Measurements from ENCODE around the gene RPS6KA2.

Gene RPS6KA2

GRCh38 chr6:166621114-166621540, 5.9 kb downstream of the RPS6KA2 start:
- Histone ChIP-seq H3K27me3 (ENCODE audit: insufficient read depth, low read length) (no peaks in the 10 kb centered on the region), H3K36me3 (ENCODE audit: insufficient read depth, low read length) (peaks cover 36% of the 10 kb centered on the region), H3K4me1 (ENCODE audit: control insufficient read depth, insufficient read depth, low read length, unreplicated experiment) (peaks cover 71% of the 10 kb centered on the region), H3K79me2 (ENCODE audit: control insufficient read depth, insufficient read depth, low read length, unreplicated experiment) (peaks cover 74% of the 10 kb centered on the region), H2AFZ (ENCODE audit: low read length, unreplicated experiment) (no peak overlapping the region), H3K4me3 (ENCODE audit: low read depth, low read length) (peak overlapping the region; percentile 64; the same call in 1 of the 2 replicates), H3K27ac (ENCODE audit: low read depth, low read length) (peak overlapping the region; percentile 100)

- Histone ChIP-seq H3K79me2 (ENCODE audit: control insufficient read depth, insufficient read depth, low read length, unreplicated experiment) (peaks cover 74% of the 10 kb centered on the region), H2AFZ (ENCODE audit: low read length, unreplicated experiment) (peak overlapping the region; percentile 29), H3K36me3 (ENCODE audit: insufficient read depth, low read length) (peaks cover 36% of the 10 kb centered on the region), H3K4me3 (ENCODE audit: low read depth, low read length) (peak overlapping the region; percentile 64), H3K27me3 (ENCODE audit: insufficient read depth, low read length) (no peaks in the 10 kb centered on the region), H3K4me1 (ENCODE audit: control insufficient read depth, insufficient read depth, low read length, unreplicated experiment) (peaks cover 71% of the 10 kb centered on the region), H3K27ac (ENCODE audit: low read depth, low read length) (peak overlapping the region; percentile 100)
Measured at GRCh38 chr6:166620478-166621113, 6.5 kb downstream of the RPS6KA2 start.

GRCh38 chr6:166619912-166620311, 7.1 kb downstream of the RPS6KA2 start:
- H3K27ac ChIP-seq (ENCODE audit: low read depth, low read length), result peak overlapping the region; percentile 100
- H3K27me3 ChIP-seq (ENCODE audit: insufficient read depth, low read length), result no peaks in the 10 kb centered on the region
- H3K36me3 ChIP-seq (ENCODE audit: insufficient read depth, low read length), result peaks cover 36% of the 10 kb centered on the region
- H3K4me1 ChIP-seq (ENCODE audit: control insufficient read depth, insufficient read depth, low read length, unreplicated experiment), result peaks cover 74% of the 10 kb centered on the region
- peak overlapping the region; percentile 64 for H3K4me3 ChIP-seq (ENCODE audit: low read depth, low read length)
- H2AFZ ChIP-seq (ENCODE audit: low read length, unreplicated experiment), result peak overlapping the region; percentile 29
- peaks cover 75% of the 10 kb centered on the region for H3K79me2 ChIP-seq (ENCODE audit: control insufficient read depth, insufficient read depth, low read length, unreplicated experiment)

- peaks cover 36% of the 10 kb centered on the region for H3K36me3 ChIP-seq (ENCODE audit: insufficient read depth, low read length)
- H3K79me2 ChIP-seq (ENCODE audit: control insufficient read depth, insufficient read depth, low read length, unreplicated experiment), result peaks cover 83% of the 10 kb centered on the region
- H3K4me3 ChIP-seq (ENCODE audit: low read depth, low read length), result peak overlapping the region; percentile 7; the same call in 1 of the 2 replicates
- H3K4me1 ChIP-seq (ENCODE audit: control insufficient read depth, insufficient read depth, low read length, unreplicated experiment), result peaks cover 71% of the 10 kb centered on the region
- H2AFZ ChIP-seq (ENCODE audit: low read length, unreplicated experiment), result no peak overlapping the region
- no peaks in the 10 kb centered on the region for H3K27me3 ChIP-seq (ENCODE audit: insufficient read depth, low read length)
- peak overlapping the region; percentile 100 for H3K27ac ChIP-seq (ENCODE audit: low read depth, low read length)
Measured at GRCh38 chr6:166618866-166619761, 7.9 kb downstream of the RPS6KA2 start.

GRCh38 chr6:166618251-166618650, 8.8 kb downstream of the RPS6KA2 start:
- Histone ChIP-seq H3K27me3 (ENCODE audit: insufficient read depth, low read length) (no peaks in the 10 kb centered on the region), H3K4me3 (ENCODE audit: low read depth, low read length) (no peak overlapping the region), H3K4me1 (ENCODE audit: control insufficient read depth, insufficient read depth, low read length, unreplicated experiment) (peaks cover 65% of the 10 kb centered on the region), H3K27ac (ENCODE audit: low read depth, low read length) (peak overlapping the region; percentile 100), H2AFZ (ENCODE audit: low read length, unreplicated experiment) (no peak overlapping the region), H3K36me3 (ENCODE audit: insufficient read depth, low read length) (peaks cover 36% of the 10 kb centered on the region), H3K79me2 (ENCODE audit: control insufficient read depth, insufficient read depth, low read length, unreplicated experiment) (peaks cover 86% of the 10 kb centered on the region)

GRCh38 chr6:166617359-166617758, 9.7 kb downstream of the RPS6KA2 start:
- peaks cover 57% of the 10 kb centered on the region for H3K4me1 ChIP-seq (ENCODE audit: control insufficient read depth, insufficient read depth, low read length, unreplicated experiment)
- peaks cover 85% of the 10 kb centered on the region for H3K79me2 ChIP-seq (ENCODE audit: control insufficient read depth, insufficient read depth, low read length, unreplicated experiment)
- no peak overlapping the region for H3K27ac ChIP-seq (ENCODE audit: low read depth, low read length)
- no peaks in the 10 kb centered on the region for H3K27me3 ChIP-seq (ENCODE audit: insufficient read depth, low read length)
- no peak overlapping the region for H2AFZ ChIP-seq (ENCODE audit: low read length, unreplicated experiment)
- H3K4me3 ChIP-seq (ENCODE audit: low read depth, low read length), result no peak overlapping the region
- peaks cover 27% of the 10 kb centered on the region; the same call in 1 of the 2 replicates for H3K36me3 ChIP-seq (ENCODE audit: insufficient read depth, low read length)

GRCh38 chr6:166616261-166617238, 10.5 kb downstream of the RPS6KA2 start:
- Histone ChIP-seq H3K27me3 (ENCODE audit: insufficient read depth, low read length) (no peaks in the 10 kb centered on the region), H2AFZ (ENCODE audit: low read length, unreplicated experiment) (no peak overlapping the region), H3K4me1 (ENCODE audit: control insufficient read depth, insufficient read depth, low read length, unreplicated experiment) (peaks cover 48% of the 10 kb centered on the region), H3K27ac (ENCODE audit: low read depth, low read length) (no peak overlapping the region), H3K79me2 (ENCODE audit: control insufficient read depth, insufficient read depth, low read length, unreplicated experiment) (peaks cover 84% of the 10 kb centered on the region), H3K4me3 (ENCODE audit: low read depth, low read length) (no peak overlapping the region), H3K36me3 (ENCODE audit: insufficient read depth, low read length) (peaks cover 25% of the 10 kb centered on the region; the same call in 1 of the 2 replicates)

- H3K27ac ChIP-seq (ENCODE audit: low read depth, low read length), result peak overlapping the region; percentile 41
- H2AFZ ChIP-seq (ENCODE audit: low read length, unreplicated experiment), result no peak overlapping the region
- peaks cover 35% of the 10 kb centered on the region for H3K4me1 ChIP-seq (ENCODE audit: control insufficient read depth, insufficient read depth, low read length, unreplicated experiment)
- H3K4me3 ChIP-seq (ENCODE audit: low read depth, low read length), result no peak overlapping the region
- no peaks in the 10 kb centered on the region for H3K27me3 ChIP-seq (ENCODE audit: insufficient read depth, low read length)
- peaks cover 25% of the 10 kb centered on the region; the same call in 1 of the 2 replicates for H3K36me3 ChIP-seq (ENCODE audit: insufficient read depth, low read length)
- H3K79me2 ChIP-seq (ENCODE audit: control insufficient read depth, insufficient read depth, low read length, unreplicated experiment), result peaks cover 85% of the 10 kb centered on the region
Measured at GRCh38 chr6:166615059-166615770, 11.8 kb downstream of the RPS6KA2 start.

GRCh38 chr6:166614589-166614988, 12.5 kb downstream of the RPS6KA2 start:
- Histone ChIP-seq H3K4me1 (ENCODE audit: control insufficient read depth, insufficient read depth, low read length, unreplicated experiment) (peaks cover 29% of the 10 kb centered on the region), H3K27me3 (ENCODE audit: insufficient read depth, low read length) (no peaks in the 10 kb centered on the region), H3K27ac (ENCODE audit: low read depth, low read length) (peak overlapping the region; percentile 41; the same call in 1 of the 2 replicates), H3K79me2 (ENCODE audit: control insufficient read depth, insufficient read depth, low read length, unreplicated experiment) (peaks cover 91% of the 10 kb centered on the region), H3K36me3 (ENCODE audit: insufficient read depth, low read length) (peaks cover 25% of the 10 kb centered on the region; the same call in 1 of the 2 replicates), H3K4me3 (ENCODE audit: low read depth, low read length) (no peak overlapping the region), H2AFZ (ENCODE audit: low read length, unreplicated experiment) (no peak overlapping the region)

All from ACC112 (cell line).